HL-60 (cell line): ENCODE results near the gene VWA8.

Experiments
- GABPA ChIP-seq: IDR thresholded peaks from 2 replicates; pipeline ENCODE4 v1.6.1; 2012; ENCODE audit warnings: low read depth
- POLR2AphosphoS5 ChIP-seq: IDR thresholded peaks from 2 replicates; pipeline ENCODE4 v1.6.1; 2012; ENCODE audit warnings: low read depth
- TF ChIP-seq, protein P1 (sequence below): IDR thresholded peaks from one replicate; pipeline ENCODE4 v1.5.1; 2011; ENCODE audit warnings: low read length, control low read depth, inconsistent platforms; ENCODE audit not compliant: insufficient read depth
- TF ChIP-seq, protein P2 (sequence below): IDR thresholded peaks from 2 replicates; pipeline ENCODE4 v1.6.1; 2012; ENCODE audit warnings: low read depth; ENCODE audit not compliant: insufficient replicate concordance

DNA sequence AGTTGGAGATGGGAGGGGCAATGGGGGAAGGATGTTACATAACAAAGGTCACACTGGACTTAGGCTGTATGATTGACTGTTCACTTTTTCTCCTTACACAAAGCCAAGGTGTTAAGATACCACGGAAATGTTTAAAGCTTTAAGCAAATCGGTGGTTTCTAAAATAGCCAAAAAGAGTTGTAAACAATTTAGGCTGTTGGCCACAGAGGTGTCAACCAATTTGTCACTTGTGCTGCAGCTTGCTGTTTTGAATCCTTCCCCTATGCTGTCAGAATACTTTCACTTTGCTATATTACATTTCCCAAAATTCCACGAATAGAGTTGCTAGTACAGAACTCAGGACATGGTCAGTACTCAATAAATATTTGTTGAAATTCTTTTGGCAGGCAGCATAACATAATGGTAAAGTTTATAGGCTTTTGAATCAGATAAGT is 149.3 kb downstream of the VWA8 start:
- TF ChIP-seq, protein P1, sequence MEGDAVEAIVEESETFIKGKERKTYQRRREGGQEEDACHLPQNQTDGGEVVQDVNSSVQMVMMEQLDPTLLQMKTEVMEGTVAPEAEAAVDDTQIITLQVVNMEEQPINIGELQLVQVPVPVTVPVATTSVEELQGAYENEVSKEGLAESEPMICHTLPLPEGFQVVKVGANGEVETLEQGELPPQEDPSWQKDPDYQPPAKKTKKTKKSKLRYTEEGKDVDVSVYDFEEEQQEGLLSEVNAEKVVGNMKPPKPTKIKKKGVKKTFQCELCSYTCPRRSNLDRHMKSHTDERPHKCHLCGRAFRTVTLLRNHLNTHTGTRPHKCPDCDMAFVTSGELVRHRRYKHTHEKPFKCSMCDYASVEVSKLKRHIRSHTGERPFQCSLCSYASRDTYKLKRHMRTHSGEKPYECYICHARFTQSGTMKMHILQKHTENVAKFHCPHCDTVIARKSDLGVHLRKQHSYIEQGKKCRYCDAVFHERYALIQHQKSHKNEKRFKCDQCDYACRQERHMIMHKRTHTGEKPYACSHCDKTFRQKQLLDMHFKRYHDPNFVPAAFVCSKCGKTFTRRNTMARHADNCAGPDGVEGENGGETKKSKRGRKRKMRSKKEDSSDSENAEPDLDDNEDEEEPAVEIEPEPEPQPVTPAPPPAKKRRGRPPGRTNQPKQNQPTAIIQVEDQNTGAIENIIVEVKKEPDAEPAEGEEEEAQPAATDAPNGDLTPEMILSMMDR: no peak
- no peak for TF ChIP-seq POLR2AphosphoS5
- no peak for TF ChIP-seq GABPA
- TF ChIP-seq, protein P2, sequence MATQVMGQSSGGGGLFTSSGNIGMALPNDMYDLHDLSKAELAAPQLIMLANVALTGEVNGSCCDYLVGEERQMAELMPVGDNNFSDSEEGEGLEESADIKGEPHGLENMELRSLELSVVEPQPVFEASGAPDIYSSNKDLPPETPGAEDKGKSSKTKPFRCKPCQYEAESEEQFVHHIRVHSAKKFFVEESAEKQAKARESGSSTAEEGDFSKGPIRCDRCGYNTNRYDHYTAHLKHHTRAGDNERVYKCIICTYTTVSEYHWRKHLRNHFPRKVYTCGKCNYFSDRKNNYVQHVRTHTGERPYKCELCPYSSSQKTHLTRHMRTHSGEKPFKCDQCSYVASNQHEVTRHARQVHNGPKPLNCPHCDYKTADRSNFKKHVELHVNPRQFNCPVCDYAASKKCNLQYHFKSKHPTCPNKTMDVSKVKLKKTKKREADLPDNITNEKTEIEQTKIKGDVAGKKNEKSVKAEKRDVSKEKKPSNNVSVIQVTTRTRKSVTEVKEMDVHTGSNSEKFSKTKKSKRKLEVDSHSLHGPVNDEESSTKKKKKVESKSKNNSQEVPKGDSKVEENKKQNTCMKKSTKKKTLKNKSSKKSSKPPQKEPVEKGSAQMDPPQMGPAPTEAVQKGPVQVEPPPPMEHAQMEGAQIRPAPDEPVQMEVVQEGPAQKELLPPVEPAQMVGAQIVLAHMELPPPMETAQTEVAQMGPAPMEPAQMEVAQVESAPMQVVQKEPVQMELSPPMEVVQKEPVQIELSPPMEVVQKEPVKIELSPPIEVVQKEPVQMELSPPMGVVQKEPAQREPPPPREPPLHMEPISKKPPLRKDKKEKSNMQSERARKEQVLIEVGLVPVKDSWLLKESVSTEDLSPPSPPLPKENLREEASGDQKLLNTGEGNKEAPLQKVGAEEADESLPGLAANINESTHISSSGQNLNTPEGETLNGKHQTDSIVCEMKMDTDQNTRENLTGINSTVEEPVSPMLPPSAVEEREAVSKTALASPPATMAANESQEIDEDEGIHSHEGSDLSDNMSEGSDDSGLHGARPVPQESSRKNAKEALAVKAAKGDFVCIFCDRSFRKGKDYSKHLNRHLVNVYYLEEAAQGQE: no peak
